ENCODE measurements around the gene SAMHD1.

The SAMHD1 gene

DNA sequence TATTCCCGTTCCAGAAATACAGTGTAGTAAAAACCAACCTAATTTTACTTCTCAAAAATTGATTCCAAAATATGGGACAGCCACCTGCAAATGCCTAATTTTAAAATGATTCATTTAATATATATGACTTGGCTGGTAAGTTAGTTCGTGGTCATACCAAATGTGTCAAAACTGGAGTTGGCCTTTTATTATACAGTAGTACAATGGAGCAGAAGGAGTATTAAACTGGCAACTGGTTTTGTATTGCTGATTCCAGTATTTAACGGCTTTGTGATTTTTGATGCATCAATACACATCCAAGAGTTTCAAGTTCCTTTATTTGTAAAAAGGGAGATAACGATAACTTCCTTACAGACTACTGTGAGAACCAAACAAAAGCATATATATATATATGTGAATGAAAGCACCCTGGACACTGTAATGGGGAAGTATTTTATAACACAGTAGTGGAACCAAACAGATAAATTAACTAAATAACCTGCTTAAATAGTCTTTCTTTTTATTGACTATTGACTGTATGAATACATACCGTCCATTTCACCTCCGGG, 24.8 kb downstream of the SAMHD1 start:
- CTCF ChIA-PET: no interaction called here

DNA sequence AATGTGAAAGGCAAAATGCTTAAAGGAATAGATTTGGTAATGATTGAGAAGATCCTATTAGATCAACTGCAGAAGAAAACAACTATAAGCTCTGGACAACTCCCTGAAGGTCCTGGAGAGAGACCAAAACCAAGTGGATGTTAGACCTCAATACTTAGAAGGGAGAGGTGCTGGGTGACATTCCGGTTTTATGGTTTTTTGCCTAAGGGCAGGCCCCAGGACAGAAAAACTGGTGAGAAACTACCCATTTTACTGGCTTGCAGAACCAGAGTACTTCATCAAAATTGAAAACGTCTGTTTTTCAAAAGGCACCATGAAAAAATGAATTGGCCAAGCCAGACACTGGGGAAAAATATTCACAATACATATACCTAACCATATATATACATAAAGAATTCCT, 26.3 kb downstream of the SAMHD1 start:
- Histone ChIP-seq H3K4me1 (ENCODE audit: control extremely low read depth in 1 of 4, control insufficient read depth in 4 of 4, insufficient read depth in 4 of 4, low read length in 3 of 4) (no peaks in the 10 kb centered on the region), H3K36me3 (ENCODE audit: control insufficient read depth in 4 of 4, insufficient read depth in 4 of 4, low read length in 3 of 4) (peaks cover 0 to 11% (median 3%) of the 10 kb centered on the region in 4 experiments), H3K9me3 (ENCODE audit: control extremely low read depth in 1 of 5, control insufficient read depth in 4 of 5, insufficient read depth in 2 of 5, low read depth in 1 of 5, low read length in 4 of 5) (no peaks in the 10 kb centered on the region), H3K4me3 (ENCODE audit: control insufficient read depth in 1 of 7, extremely low read depth in 1 of 7, insufficient read depth in 4 of 7, low read depth in 2 of 7, low read length in 6 of 7) (no peak overlapping the region), H3K27ac (ENCODE audit: insufficient read depth in 1 of 2, low read depth in 1 of 2, low read length in 2 of 2, poor library complexity in 1 of 2, severe bottlenecking in 2 of 2) (no peak overlapping the region), H3K27me3 (replicated peaks in 2 of 5; ENCODE audit: control insufficient read depth in 4 of 5, insufficient read depth in 5 of 5, low read length in 4 of 5) (no peaks in the 10 kb centered on the region)
- ChIA-PET POLR2A (no interaction called here), CTCF (no interaction called here)
- WGBS (ENCODE audit: insufficient coverage): 100% methylated on average over 2 of the region's 2 CpGs
- DNase-seq: no peak

More for the DNA sequence above, 24.8 kb downstream of the SAMHD1 start:
- Histone ChIP-seq H3K9me3 (ENCODE audit: control extremely low read depth in 1 of 5, control insufficient read depth in 4 of 5, insufficient read depth in 2 of 5, low read depth in 1 of 5, low read length in 4 of 5) (no peaks in the 10 kb centered on the region), H3K36me3 (ENCODE audit: control insufficient read depth in 4 of 4, insufficient read depth in 4 of 4, low read length in 3 of 4) (peaks cover 0 to 20% (median 3%) of the 10 kb centered on the region in 4 experiments), H3K27me3 (replicated peaks in 2 of 5; ENCODE audit: control insufficient read depth in 4 of 5, insufficient read depth in 5 of 5, low read length in 4 of 5) (no peaks in the 10 kb centered on the region), H3K27ac (ENCODE audit: insufficient read depth in 1 of 2, low read depth in 1 of 2, low read length in 2 of 2, poor library complexity in 1 of 2, severe bottlenecking in 2 of 2) (no peak overlapping the region), H3K4me1 (ENCODE audit: control extremely low read depth in 1 of 4, control insufficient read depth in 4 of 4, insufficient read depth in 4 of 4, low read length in 3 of 4) (no peaks in the 10 kb centered on the region), H3K4me3 (ENCODE audit: control insufficient read depth in 1 of 7, extremely low read depth in 1 of 7, insufficient read depth in 4 of 7, low read depth in 2 of 7, low read length in 6 of 7) (no peak overlapping the region)
- WGBS (ENCODE audit: insufficient coverage): 100% methylated on average over 2 of the region's 6 CpGs
- POLR2A ChIA-PET: no interaction called here
- DNase-seq: no peak

DNA sequence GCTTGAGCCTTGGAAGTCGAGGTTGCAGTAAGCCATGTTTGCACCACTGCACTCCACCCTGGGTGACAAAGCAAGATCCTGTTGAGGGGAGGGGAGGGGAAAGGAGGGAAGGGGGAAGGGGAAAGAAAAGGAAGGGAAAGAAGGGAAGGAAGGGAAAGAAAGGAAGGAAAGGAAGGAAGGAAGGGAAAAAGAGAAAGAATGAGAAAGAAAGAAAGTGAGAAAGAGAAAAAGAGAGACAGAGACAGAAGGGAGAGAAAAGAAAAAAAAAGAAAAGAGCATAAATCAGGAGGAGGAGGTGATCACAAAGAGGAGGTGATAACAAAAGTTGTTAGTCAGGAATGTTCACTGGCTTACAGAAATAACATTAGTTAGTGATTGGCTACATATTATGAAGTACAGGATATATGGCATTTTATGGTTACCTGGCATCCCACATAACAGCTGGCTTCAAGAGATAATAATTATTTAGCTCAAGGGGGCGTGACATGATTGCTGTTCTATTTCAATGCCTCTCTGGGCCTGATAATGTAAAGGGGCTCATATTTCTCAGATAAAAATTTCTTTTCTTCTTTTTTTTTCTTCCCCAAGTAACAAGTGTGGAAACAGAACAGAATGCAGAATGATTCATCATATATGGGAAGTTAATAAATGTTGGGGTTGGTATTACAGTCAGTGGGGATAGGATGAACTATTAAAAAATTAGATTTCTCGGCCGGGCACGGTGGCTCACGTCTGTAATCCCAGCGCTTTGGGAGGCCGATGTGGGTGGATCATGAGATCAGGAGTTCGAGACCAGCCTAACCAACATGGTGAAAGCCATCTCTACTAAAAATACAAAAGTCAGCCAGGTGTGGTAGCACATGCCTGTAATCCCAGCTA, 27.1 kb downstream of the SAMHD1 start:
- Histone ChIP-seq H3K9me3 (ENCODE audit: control extremely low read depth in 1 of 5, control insufficient read depth in 4 of 5, insufficient read depth in 2 of 5, low read depth in 1 of 5, low read length in 4 of 5) (no peaks in the 10 kb centered on the region), H3K4me3 (ENCODE audit: control insufficient read depth in 1 of 7, extremely low read depth in 1 of 7, insufficient read depth in 4 of 7, low read depth in 2 of 7, low read length in 6 of 7) (no peak overlapping the region), H3K27me3 (replicated peaks in 2 of 5; ENCODE audit: control insufficient read depth in 4 of 5, insufficient read depth in 5 of 5, low read length in 4 of 5) (no peaks in the 10 kb centered on the region), H3K27ac (ENCODE audit: insufficient read depth in 1 of 2, low read depth in 1 of 2, low read length in 2 of 2, poor library complexity in 1 of 2, severe bottlenecking in 2 of 2) (no peak overlapping the region), H3K36me3 (ENCODE audit: control insufficient read depth in 4 of 4, insufficient read depth in 4 of 4, low read length in 3 of 4) (peaks cover 0 to 11% (median 3%) of the 10 kb centered on the region in 4 experiments), H3K4me1 (ENCODE audit: control extremely low read depth in 1 of 4, control insufficient read depth in 4 of 4, insufficient read depth in 4 of 4, low read length in 3 of 4) (no peaks in the 10 kb centered on the region)
- POLR2A ChIA-PET: no interaction called here
- DNase-seq: peak in 2 of 3 donors; percentile 27 to 66
- CTCF ChIA-PET: interaction anchor here (0.6 to 1.4 kb wide), 3 partner anchors 9 to 366 kb away, joined by 3 to 4 read pairs (median 3); no protein-coding TSS in a partner anchor
- WGBS (ENCODE audit: insufficient coverage): 29% methylated on average over 1 of the region's 9 CpGs

DNA sequence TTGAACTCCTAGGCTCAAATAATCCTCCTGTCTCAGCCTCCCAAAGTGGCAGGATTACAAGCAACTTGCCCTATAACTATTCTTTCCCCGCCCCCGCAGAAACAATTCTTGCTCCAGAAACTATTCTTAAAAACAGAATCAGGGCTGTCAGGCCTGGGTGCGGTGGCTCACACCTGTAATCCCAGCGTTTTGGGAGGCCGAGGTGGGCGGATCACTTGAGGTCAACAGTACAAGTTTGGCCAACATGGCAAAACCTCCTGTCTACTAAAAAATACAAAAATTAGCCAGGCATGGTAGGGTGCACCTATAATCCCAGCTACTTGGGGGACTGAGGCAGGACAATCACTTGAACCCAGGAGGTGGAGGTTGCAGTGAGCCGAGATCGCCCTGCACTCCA, 31.2 kb downstream of the SAMHD1 start:
- ChIA-PET CTCF (interaction anchor here (1.2 to 2.2 kb wide), 4 partner anchors 8 to 34 kb away, joined by 3 to 5 read pairs (median 4); no protein-coding TSS in a partner anchor), POLR2A (no interaction called here)
- H3K4me3 ChIP-seq (ENCODE audit: control insufficient read depth in 1 of 7, extremely low read depth in 1 of 7, insufficient read depth in 4 of 7, low read depth in 2 of 7, low read length in 6 of 7): no peak overlapping the region
- 100% methylated on average over 6 of the region's 8 CpGs for WGBS (ENCODE audit: insufficient coverage)
- H3K27ac ChIP-seq (ENCODE audit: insufficient read depth in 1 of 2, low read depth in 1 of 2, low read length in 2 of 2, poor library complexity in 1 of 2, severe bottlenecking in 2 of 2): no peak overlapping the region
- DNase-seq: no peak
- H3K4me1 ChIP-seq (ENCODE audit: control extremely low read depth in 1 of 4, control insufficient read depth in 4 of 4, insufficient read depth in 4 of 4, low read length in 3 of 4): no peaks in the 10 kb centered on the region
- no peaks in the 10 kb centered on the region for H3K36me3 ChIP-seq (ENCODE audit: control insufficient read depth in 4 of 4, insufficient read depth in 4 of 4, low read length in 3 of 4)
- no peaks in the 10 kb centered on the region for H3K27me3 ChIP-seq (replicated peaks in 2 of 5; ENCODE audit: control insufficient read depth in 4 of 5, insufficient read depth in 5 of 5, low read length in 4 of 5)
- no peaks in the 10 kb centered on the region for H3K9me3 ChIP-seq (ENCODE audit: control extremely low read depth in 1 of 5, control insufficient read depth in 4 of 5, insufficient read depth in 2 of 5, low read depth in 1 of 5, low read length in 4 of 5)

DNA sequence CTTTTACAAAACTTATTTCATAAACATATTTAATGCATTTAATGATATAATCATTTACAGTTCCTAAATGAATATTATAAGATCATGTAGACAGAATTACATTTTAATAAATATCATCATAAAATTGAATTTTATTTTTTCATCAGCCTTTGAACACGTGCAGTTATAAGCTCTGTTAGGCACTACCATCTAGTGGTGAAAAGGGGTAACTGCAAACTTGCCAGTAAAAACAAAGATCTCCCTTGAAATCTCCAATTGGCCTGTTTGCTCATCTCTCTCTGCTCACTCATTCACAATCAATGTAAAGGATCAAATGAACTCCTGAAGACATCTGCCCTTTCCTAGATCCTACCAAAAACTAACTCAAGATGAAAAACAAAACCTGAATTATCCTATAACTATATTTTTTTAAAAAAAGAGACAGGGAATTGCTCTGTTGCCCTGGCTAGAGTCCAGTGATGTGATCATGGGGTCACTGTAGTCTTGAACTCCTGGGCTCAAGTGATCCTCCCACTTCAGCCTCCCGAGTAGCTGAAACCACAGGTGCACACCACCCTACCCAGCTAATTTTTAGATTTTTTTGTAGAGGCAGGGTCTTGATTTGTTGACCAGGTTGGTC, 31.7 kb downstream of the SAMHD1 start:
- DNase-seq: peak; percentile 51 to 78 (median 70)
- no CpG with 5 or more reads among the region's 2 CpGs for WGBS (ENCODE audit: insufficient coverage)
- Histone ChIP-seq H3K4me3 (ENCODE audit: control insufficient read depth in 1 of 7, extremely low read depth in 1 of 7, insufficient read depth in 4 of 7, low read depth in 2 of 7, low read length in 6 of 7) (no peak overlapping the region), H3K9me3 (ENCODE audit: control extremely low read depth in 1 of 5, control insufficient read depth in 4 of 5, insufficient read depth in 2 of 5, low read depth in 1 of 5, low read length in 4 of 5) (no peaks in the 10 kb centered on the region), H3K27me3 (replicated peaks in 2 of 5; ENCODE audit: control insufficient read depth in 4 of 5, insufficient read depth in 5 of 5, low read length in 4 of 5) (no peaks in the 10 kb centered on the region), H3K27ac (ENCODE audit: insufficient read depth in 1 of 2, low read depth in 1 of 2, low read length in 2 of 2, poor library complexity in 1 of 2, severe bottlenecking in 2 of 2) (no peak overlapping the region), H3K4me1 (ENCODE audit: control extremely low read depth in 1 of 4, control insufficient read depth in 4 of 4, insufficient read depth in 4 of 4, low read length in 3 of 4) (no peaks in the 10 kb centered on the region), H3K36me3 (ENCODE audit: control insufficient read depth in 4 of 4, insufficient read depth in 4 of 4, low read length in 3 of 4) (no peaks in the 10 kb centered on the region)
- CTCF ChIA-PET: interaction anchor here (1.2 to 2.2 kb wide), 6 partner anchors 8 to 415 kb away, joined by 3 to 5 read pairs (median 4); no protein-coding TSS in a partner anchor
- POLR2A ChIA-PET: no interaction called here

DNA sequence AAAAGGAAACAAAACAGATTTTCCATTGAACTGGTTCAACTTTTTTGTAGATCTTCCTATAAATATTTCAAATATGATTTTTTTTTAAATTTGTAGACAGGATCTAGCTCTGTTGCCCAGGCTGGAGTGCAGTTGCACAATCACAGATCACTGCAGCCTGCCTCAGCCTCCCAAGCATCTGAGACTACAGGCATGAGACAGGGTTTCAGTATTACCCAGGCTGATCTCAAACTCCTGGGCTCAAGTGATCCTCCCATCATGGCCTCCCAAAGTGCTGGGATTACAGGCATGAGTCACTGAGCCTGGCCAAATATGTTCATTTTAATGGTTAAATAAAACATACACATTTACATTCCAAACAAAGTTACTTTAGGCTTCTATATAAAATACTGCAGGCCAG, 33.6 kb downstream of the SAMHD1 start:
- Histone ChIP-seq H3K4me1 (ENCODE audit: control extremely low read depth in 1 of 4, control insufficient read depth in 4 of 4, insufficient read depth in 4 of 4, low read length in 3 of 4) (no peaks in the 10 kb centered on the region), H3K27ac (ENCODE audit: insufficient read depth in 1 of 2, low read depth in 1 of 2, low read length in 2 of 2, poor library complexity in 1 of 2, severe bottlenecking in 2 of 2) (no peak overlapping the region), H3K9me3 (ENCODE audit: control extremely low read depth in 1 of 5, control insufficient read depth in 4 of 5, insufficient read depth in 2 of 5, low read depth in 1 of 5, low read length in 4 of 5) (no peaks in the 10 kb centered on the region), H3K4me3 (ENCODE audit: control insufficient read depth in 1 of 7, extremely low read depth in 1 of 7, insufficient read depth in 4 of 7, low read depth in 2 of 7, low read length in 6 of 7) (no peak overlapping the region), H3K36me3 (ENCODE audit: control insufficient read depth in 4 of 4, insufficient read depth in 4 of 4, low read length in 3 of 4) (peaks cover 0 to 5% (median 0%) of the 10 kb centered on the region in 4 experiments), H3K27me3 (replicated peaks in 2 of 5; ENCODE audit: control insufficient read depth in 4 of 5, insufficient read depth in 5 of 5, low read length in 4 of 5) (no peaks in the 10 kb centered on the region)
- no peak for DNase-seq
- ChIA-PET CTCF (interaction anchor here (1.0 kb wide), 1 partner anchor 16 kb away, joined by 3 read pairs; no protein-coding TSS in a partner anchor), POLR2A (no interaction called here)

DNA sequence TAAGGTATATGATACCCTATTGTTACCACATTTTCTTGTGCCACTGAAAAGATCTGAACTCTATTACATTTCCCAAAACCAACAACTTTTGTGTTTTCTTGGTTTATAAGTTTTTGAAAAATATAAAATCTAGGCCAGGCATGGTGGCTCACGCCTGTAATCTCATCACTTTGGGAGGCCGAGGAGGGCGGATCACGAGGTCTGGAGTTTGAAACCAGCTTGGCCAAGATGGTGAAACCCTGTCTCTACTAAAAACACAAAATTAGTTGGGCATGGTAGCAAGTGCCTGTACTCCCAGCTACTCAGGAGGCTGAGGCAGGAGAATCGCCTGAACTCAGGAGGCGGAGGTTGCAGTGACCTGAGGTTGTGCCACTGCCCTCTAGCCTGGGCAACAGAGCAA, 34.3 kb downstream of the SAMHD1 start:
- ChIA-PET POLR2A (no interaction called here), CTCF (interaction anchor here (1.0 kb wide), 1 partner anchor 17 kb away, joined by 3 read pairs; no protein-coding TSS in a partner anchor)
- no peak overlapping the region for H3K4me3 ChIP-seq (ENCODE audit: control insufficient read depth in 1 of 7, extremely low read depth in 1 of 7, insufficient read depth in 4 of 7, low read depth in 2 of 7, low read length in 6 of 7)
- peaks cover 0 to 5% (median 0%) of the 10 kb centered on the region in 4 experiments for H3K36me3 ChIP-seq (ENCODE audit: control insufficient read depth in 4 of 4, insufficient read depth in 4 of 4, low read length in 3 of 4)
- H3K9me3 ChIP-seq (ENCODE audit: control extremely low read depth in 1 of 5, control insufficient read depth in 4 of 5, insufficient read depth in 2 of 5, low read depth in 1 of 5, low read length in 4 of 5): no peaks in the 10 kb centered on the region
- no peaks in the 10 kb centered on the region for H3K4me1 ChIP-seq (ENCODE audit: control extremely low read depth in 1 of 4, control insufficient read depth in 4 of 4, insufficient read depth in 4 of 4, low read length in 3 of 4)
- no peak overlapping the region for H3K27ac ChIP-seq (ENCODE audit: insufficient read depth in 1 of 2, low read depth in 1 of 2, low read length in 2 of 2, poor library complexity in 1 of 2, severe bottlenecking in 2 of 2)
- no peak for DNase-seq
- WGBS (ENCODE audit: insufficient coverage): 94% methylated on average over 4 of the region's 6 CpGs
- H3K27me3 ChIP-seq (replicated peaks in 2 of 5; ENCODE audit: control insufficient read depth in 4 of 5, insufficient read depth in 5 of 5, low read length in 4 of 5): no peaks in the 10 kb centered on the region
